Activated CD4-positive, alpha-beta memory T cell treated with anti-CD3 and anti-CD28 coated beads for 36 hours (primary cell): ENCODE data around the gene HDHD5. TPM values are rescaled to one million over a fixed set of nuclear protein-coding genes. Genes with fewer than 3 reads are reported as not detected.
A peak's percentile ranks its signal among the peaks of the same experiment; 100 is the strongest.

ENCODE experiments used
- CTCF ChIA-PET: fragments of 350-600 bp; sonication (Branson Sonifier 250); formaldehyde crosslinking; loops from one replicate; lab custom pipeline; 2021; ENCODE audit warnings: antibody characterized with exemption, inconsistent platforms; lab: Charles Lee
- POLR2A ChIA-PET: fragments of 350-600 bp; sonication (Branson Sonifier 250); formaldehyde crosslinking; loops from one replicate; lab custom pipeline; 2021; ENCODE audit warnings: antibody characterized with exemption; lab: Charles Lee
- DNase-seq: peaks from one replicate; pipeline ENCODE4 v3.0.0-alpha.2; 2020
- H3K27ac Mint-ChIP-seq: one replicate; pipeline ENCODE4 v1.8.0; 2021; ENCODE audit warnings: mixed read lengths
- H3K27me3 Mint-ChIP-seq: one replicate; pipeline ENCODE4 v1.8.0; 2021; ENCODE audit warnings: mixed read lengths
- H3K36me3 Mint-ChIP-seq: one replicate; pipeline ENCODE4 v1.8.0; 2021; ENCODE audit warnings: mixed read lengths
- H3K4me1 Mint-ChIP-seq: one replicate; pipeline ENCODE4 v1.8.0; 2021; ENCODE audit warnings: low read depth, mixed read lengths
- H3K4me3 Mint-ChIP-seq: one replicate; pipeline ENCODE4 v1.8.0; 2021; ENCODE audit warnings: mild to moderate bottlenecking, mixed read lengths
- H3K9me3 Mint-ChIP-seq: one replicate; pipeline ENCODE4 v1.8.0; 2021; ENCODE audit warnings: mixed read lengths
- intact Hi-C: fragments of 100-400 bp; cut with micrococcal nuclease; formaldehyde crosslinking; loops from one replicate; pipeline ENCODE4 v1.15.1; 2023
- total RNA-seq, 2 experiments: library from RNA; stranded (reverse); gene quantifications; one replicate each; pipeline ENCODE4 v1.2.3, GENCODE V29; 2021

Gene HDHD5
- total RNA-seq, 2 experiments from 2014 or later, result 42.2 to 42.9 TPM

DNA sequence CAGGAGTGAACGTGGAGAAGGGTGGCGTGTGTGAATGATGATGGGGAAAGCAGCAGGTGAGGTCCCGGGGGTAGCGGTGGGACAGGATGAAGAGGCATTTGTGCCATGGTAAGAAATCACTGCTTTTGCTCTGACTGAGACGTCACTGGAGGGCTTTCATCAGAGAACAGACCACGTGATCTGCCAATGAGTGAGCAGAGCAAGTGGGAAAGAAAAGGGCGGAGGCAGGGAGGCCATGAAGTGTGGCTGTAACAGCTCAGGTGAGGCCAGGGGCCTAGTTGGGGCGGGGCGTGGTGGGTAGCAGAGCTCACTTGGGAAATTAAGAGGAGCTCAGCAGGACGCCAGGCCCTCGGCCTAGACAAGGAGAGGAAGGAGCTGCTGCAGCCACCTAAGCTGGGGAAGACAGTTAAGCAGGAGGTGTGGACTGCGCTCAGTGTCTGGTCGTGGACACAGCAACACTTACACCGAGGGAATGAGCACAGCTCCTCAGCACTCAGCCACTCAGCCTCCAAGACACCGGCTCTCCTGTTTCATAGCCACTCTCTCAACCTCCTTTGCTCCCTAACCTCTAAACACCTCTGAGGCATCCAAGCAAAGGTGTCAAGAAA lies 23.8 kb downstream of the HDHD5 start:
- Mint-ChIP-seq H3K36me3 (peaks cover 9% of the 10 kb centered on the region), H3K4me1 (peaks cover 2% of the 10 kb centered on the region), H3K27ac (no peak overlapping the region), H3K27me3 (no peaks in the 10 kb centered on the region), H3K4me3 (no peak overlapping the region), H3K9me3 (no peaks in the 10 kb centered on the region)
- POLR2A ChIA-PET, result no interaction called here
- DNase-seq, result no peak
- intact Hi-C loops, result no loop called here
- CTCF ChIA-PET, result no interaction called here

DNA sequence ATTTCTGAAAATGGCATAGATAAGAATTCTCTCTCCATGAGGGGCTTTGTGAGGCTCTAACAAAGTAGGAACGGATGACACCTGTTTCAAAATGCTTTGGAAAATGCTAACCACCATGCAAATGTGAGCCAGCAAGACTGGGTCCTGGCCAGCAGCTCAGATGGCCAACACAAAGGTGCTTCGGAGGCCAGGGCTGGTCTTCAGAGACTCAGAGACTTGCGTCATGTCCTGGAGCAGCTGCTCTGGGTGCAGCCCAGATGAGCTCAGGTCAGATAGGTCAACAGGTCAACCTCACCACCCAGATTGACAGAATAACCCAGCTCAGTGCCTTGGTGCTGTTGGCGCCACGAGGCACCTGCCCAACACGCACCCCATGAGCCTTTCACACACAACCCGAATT lies 25.9 kb downstream of the HDHD5 start:
- no peak for DNase-seq
- no peak overlapping the region for H3K4me3 Mint-ChIP-seq
- intact Hi-C loops, result no loop called here
- H3K4me1 Mint-ChIP-seq, result peaks cover 4% of the 10 kb centered on the region
- H3K27ac Mint-ChIP-seq, result no peak overlapping the region
- H3K27me3 Mint-ChIP-seq, result no peaks in the 10 kb centered on the region
- H3K36me3 Mint-ChIP-seq, result peaks cover 8% of the 10 kb centered on the region
- CTCF ChIA-PET, result interaction anchor here (1.4 kb wide), 1 partner anchor 14 kb away, joined by 3 read pairs; no protein-coding TSS in a partner anchor
- H3K9me3 Mint-ChIP-seq, result no peaks in the 10 kb centered on the region
- POLR2A ChIA-PET, result no interaction called here

- Mint-ChIP-seq H3K4me1 (peaks cover 4% of the 10 kb centered on the region), H3K27me3 (no peaks in the 10 kb centered on the region), H3K27ac (no peak overlapping the region), H3K36me3 (peaks cover 8% of the 10 kb centered on the region), H3K4me3 (no peak overlapping the region), H3K9me3 (no peaks in the 10 kb centered on the region)
- CTCF ChIA-PET, result no interaction called here
- POLR2A ChIA-PET, result no interaction called here
- intact Hi-C loops, result no loop called here
- no peak for DNase-seq
Observed at GRCh38 chr22:17132112-17132511, 27.0 kb downstream of the HDHD5 start.

- CTCF ChIA-PET, result no interaction called here
- no peaks in the 10 kb centered on the region for H3K27me3 Mint-ChIP-seq
- H3K27ac Mint-ChIP-seq, result no peak overlapping the region
- POLR2A ChIA-PET, result no interaction called here
- no peaks in the 10 kb centered on the region for H3K9me3 Mint-ChIP-seq
- DNase-seq, result no peak
- H3K4me1 Mint-ChIP-seq, result peaks cover 4% of the 10 kb centered on the region
- no peak overlapping the region for H3K4me3 Mint-ChIP-seq
- intact Hi-C loops, result no loop called here
- H3K36me3 Mint-ChIP-seq, result peaks cover 4% of the 10 kb centered on the region
Observed at GRCh38 chr22:17131686-17132085, 27.4 kb downstream of the HDHD5 start.

- POLR2A ChIA-PET, result no interaction called here
- CTCF ChIA-PET, result no interaction called here
- Mint-ChIP-seq H3K27ac (no peak overlapping the region), H3K4me1 (peaks cover 4% of the 10 kb centered on the region), H3K27me3 (no peaks in the 10 kb centered on the region), H3K36me3 (peaks cover 4% of the 10 kb centered on the region), H3K9me3 (no peaks in the 10 kb centered on the region), H3K4me3 (no peak overlapping the region)
- DNase-seq, result no peak
- intact Hi-C loops, result no loop called here
Observed at GRCh38 chr22:17130199-17130598, 28.9 kb downstream of the HDHD5 start.

DNA sequence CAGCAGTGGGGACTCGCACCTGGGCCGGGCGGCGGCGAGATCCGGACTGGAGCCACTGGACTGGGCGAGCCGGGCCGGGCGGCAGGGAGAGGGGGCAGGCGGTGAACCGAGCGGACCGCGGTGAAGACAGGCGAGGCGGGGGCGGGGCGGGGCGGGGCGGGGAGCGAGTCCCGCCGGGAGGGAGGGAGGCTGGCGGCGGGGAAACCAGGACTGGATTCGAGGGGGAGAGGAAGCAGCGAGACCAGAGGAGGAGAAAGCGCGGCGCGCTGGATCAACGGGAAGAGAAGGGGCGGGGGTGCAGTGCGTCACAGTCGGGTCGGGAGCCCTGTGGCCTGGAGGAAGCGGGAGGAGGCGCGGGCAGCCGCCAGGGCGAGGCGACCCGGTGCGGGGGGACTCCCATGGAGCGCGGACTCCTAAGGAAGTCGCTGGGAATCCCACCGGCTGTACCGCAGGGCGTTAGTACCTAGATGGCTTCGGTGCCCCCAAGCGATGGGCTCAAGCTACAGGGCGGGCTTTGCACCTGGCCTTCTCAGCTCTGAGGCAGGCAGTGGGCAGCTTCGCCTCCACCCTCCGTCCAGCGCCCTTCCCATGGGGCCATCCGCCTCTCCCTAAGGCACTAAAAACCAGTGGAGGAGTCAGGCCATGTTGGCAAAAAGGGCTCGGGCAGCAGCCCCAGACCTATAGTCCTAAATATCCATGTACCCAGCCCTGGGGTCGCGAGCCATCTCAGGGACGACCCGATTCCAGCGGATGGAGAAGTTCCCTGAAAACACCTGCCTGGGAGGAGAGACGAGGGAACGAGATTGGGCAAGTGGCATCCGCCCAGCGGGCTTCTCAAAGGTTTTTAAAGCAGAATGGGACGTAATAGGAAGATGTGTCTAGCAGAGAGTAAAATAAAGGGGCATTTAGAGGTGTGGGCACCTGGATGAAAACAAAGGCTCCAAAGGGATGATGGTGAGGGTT lies 37.6 kb downstream of the HDHD5 start, which contains the start of gene TMEM121B:
Gene TMEM121B, minus strand, starts transcription at position 128 of the 963 bp plus-strand sequence. CDS start 233 bp downstream, outside the sequence.
- peak; percentile 45 for DNase-seq
- Mint-ChIP-seq H3K9me3 (no peaks in the 10 kb centered on the region), H3K4me1 (peaks cover 27% of the 10 kb centered on the region), H3K27ac (no peak within 1 kb of the TSS), H3K4me3 (peak within 1 kb of the TSS; percentile 53), H3K27me3 (peaks cover 10% of the 10 kb centered on the region), H3K36me3 (peaks cover 1% of the 10 kb centered on the region)
- POLR2A ChIA-PET, result no interaction called here
- intact Hi-C loops, result no loop called here
- CTCF ChIA-PET, result no interaction called here

- DNase-seq, result peak; percentile 25
- Mint-ChIP-seq H3K36me3 (peaks cover 1% of the 10 kb centered on the region), H3K4me3 (no peak overlapping the region), H3K27ac (no peak overlapping the region), H3K9me3 (no peaks in the 10 kb centered on the region), H3K4me1 (peaks cover 35% of the 10 kb centered on the region), H3K27me3 (peaks cover 10% of the 10 kb centered on the region)
- ChIA-PET CTCF (no interaction called here), POLR2A (no interaction called here)
- intact Hi-C loops, result no loop called here
Observed at GRCh38 chr22:17120711-17121232, 38.3 kb downstream of the HDHD5 start.

- peaks cover 40% of the 10 kb centered on the region for H3K4me1 Mint-ChIP-seq
- intact Hi-C loops, result no loop called here
- CTCF ChIA-PET, result interaction anchor here (1.1 to 1.2 kb wide), 2 partner anchors 31 to 52 kb away, joined by 5 to 6 read pairs; no protein-coding TSS in a partner anchor
- H3K36me3 Mint-ChIP-seq, result peaks cover 1% of the 10 kb centered on the region
- no peak overlapping the region for H3K27ac Mint-ChIP-seq
- peak; percentile 64 for DNase-seq
- no peaks in the 10 kb centered on the region for H3K9me3 Mint-ChIP-seq
- peaks cover 10% of the 10 kb centered on the region for H3K27me3 Mint-ChIP-seq
- POLR2A ChIA-PET, result no interaction called here
- no peak overlapping the region for H3K4me3 Mint-ChIP-seq
Observed at GRCh38 chr22:17120281-17120680, 38.8 kb downstream of the HDHD5 start.

DNA sequence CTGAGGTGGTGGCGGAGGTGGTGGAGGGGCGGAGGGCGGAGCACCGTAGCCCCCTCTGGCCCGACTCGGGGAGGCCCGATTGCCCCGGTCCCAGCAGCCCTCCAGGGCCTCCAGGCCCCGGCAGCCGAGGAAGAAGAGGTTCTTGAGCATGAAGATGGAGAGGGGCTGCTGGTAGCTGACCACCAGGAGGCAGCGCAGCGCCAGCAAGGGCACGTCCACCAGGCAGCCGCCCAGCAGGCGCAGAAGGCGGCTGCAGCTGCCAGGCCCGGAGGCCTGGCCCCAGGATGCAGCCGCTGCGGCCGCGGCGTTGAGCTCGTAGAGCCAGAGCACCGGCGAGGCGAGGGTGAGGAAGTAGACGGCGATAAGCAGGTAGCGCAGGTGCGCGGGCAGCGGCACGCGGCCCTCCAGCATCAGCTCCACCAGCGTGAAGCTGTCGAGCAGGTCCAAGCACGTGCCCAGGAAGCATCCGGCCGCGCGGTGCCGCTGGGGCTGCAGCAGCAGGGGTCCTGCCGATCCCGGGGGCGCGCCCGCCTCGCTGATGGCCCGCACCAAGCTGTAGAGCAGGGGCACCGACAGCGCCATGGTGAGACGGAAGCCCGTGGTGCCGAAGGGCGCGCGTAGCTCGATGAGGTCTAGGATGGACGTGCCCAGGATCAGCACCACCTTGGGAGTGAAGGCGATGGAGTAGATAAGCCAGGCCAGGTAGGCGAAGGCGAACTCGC lies 39.4 kb downstream of the HDHD5 start:
- CTCF ChIA-PET, result interaction anchor here (0.9 to 1.2 kb wide), 4 partner anchors 14 to 52 kb away, joined by 3 to 6 read pairs (median 4); no protein-coding TSS in a partner anchor
- H3K9me3 Mint-ChIP-seq, result no peaks in the 10 kb centered on the region
- peak; percentile 41 for DNase-seq
- H3K4me1 Mint-ChIP-seq, result peaks cover 44% of the 10 kb centered on the region
- peaks cover 1% of the 10 kb centered on the region for H3K36me3 Mint-ChIP-seq
- no peak overlapping the region for H3K4me3 Mint-ChIP-seq
- intact Hi-C loops, result loop anchor here (5.0 kb wide), 2 partner anchors 42 to 53 kb away; no protein-coding TSS in a partner anchor
- POLR2A ChIA-PET, result no interaction called here
- H3K27me3 Mint-ChIP-seq, result peaks cover 10% of the 10 kb centered on the region
- no peak overlapping the region for H3K27ac Mint-ChIP-seq

DNA sequence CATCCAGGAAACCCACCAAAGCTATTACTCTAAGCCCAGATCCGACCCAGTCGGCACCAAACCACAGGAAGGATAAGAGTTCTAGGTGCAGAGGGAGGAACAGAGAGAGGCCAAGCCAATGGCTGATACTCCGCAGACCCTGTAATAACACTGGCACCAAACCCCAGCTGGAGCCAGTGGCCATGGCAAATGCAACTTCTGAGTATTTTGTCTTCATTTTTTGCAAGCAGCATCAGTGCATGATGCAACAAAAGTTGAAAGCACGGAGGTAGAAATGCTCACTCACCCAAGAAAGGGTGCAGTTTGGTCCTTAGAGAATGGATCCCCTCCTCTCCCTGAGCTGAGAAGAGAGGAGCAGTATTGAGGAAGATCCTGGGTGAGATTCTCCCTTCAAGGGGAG lies 40.7 kb downstream of the HDHD5 start:
- peaks cover 1% of the 10 kb centered on the region for H3K36me3 Mint-ChIP-seq
- H3K4me1 Mint-ChIP-seq, result peaks cover 44% of the 10 kb centered on the region
- no peak for DNase-seq
- H3K4me3 Mint-ChIP-seq, result no peak overlapping the region
- H3K27me3 Mint-ChIP-seq, result peaks cover 10% of the 10 kb centered on the region
- POLR2A ChIA-PET, result no interaction called here
- CTCF ChIA-PET, result interaction anchor here (1.2 to 3.7 kb wide), 2 partner anchors 54 to 383 kb away, joined by 3 to 18 read pairs; no protein-coding TSS in a partner anchor
- no peaks in the 10 kb centered on the region for H3K9me3 Mint-ChIP-seq
- intact Hi-C loops, result loop anchor here (5.0 kb wide), 2 partner anchors 41 to 54 kb away; no protein-coding TSS in a partner anchor
- no peak overlapping the region for H3K27ac Mint-ChIP-seq

- POLR2A ChIA-PET, result no interaction called here
- Mint-ChIP-seq H3K9me3 (no peaks in the 10 kb centered on the region), H3K27ac (peak overlapping the region; percentile 35), H3K4me3 (no peak overlapping the region), H3K27me3 (peaks cover 10% of the 10 kb centered on the region), H3K36me3 (peaks cover 1% of the 10 kb centered on the region), H3K4me1 (peaks cover 44% of the 10 kb centered on the region)
- intact Hi-C loops, result loop anchor here (2.0 to 5.0 kb wide), 3 partner anchors 31 to 54 kb away; no protein-coding TSS in a partner anchor
- CTCF ChIA-PET, result interaction anchor here (1.2 to 3.7 kb wide), 3 partner anchors 11 to 383 kb away, joined by 3 to 18 read pairs (median 6); no protein-coding TSS in a partner anchor
- DNase-seq, result peak; percentile 27
Observed at GRCh38 chr22:17117890-17118289, 41.2 kb downstream of the HDHD5 start.
